ENCODE data around the gene ITSN1.
A peak's percentile ranks its signal among the peaks of the same experiment; 100 is the strongest.
"Not testable (repeated sequence)": the region's sequence is repeated elsewhere in the genome, so short reads cannot be mapped to it uniquely, and the experiment has no call there.

ITSN1 gene

GRCh38 chr21:33651965-33652680 is 9.8 kb downstream of the ITSN1 start:
- no peak for DNase-seq (ENCODE audit: low read depth)

- DNase-seq (ENCODE audit: low read depth) = no peak
These were observed 12.1 kb downstream of the ITSN1 start for GRCh38 chr21:33654412-33654811.

GRCh38 chr21:33655588-33656221 is 13.4 kb downstream of the ITSN1 start:
- DNase-seq (ENCODE audit: low read depth) = peak; percentile 97

GRCh38 chr21:33657124-33657820 is 15.0 kb downstream of the ITSN1 start:
- no peak for DNase-seq (ENCODE audit: low read depth)

- DNase-seq (ENCODE audit: low read depth) = no peak
These were observed 16.7 kb downstream of the ITSN1 start for GRCh38 chr21:33658919-33659567.

GRCh38 chr21:33659568-33659949 is 17.3 kb downstream of the ITSN1 start:
- DNase-seq (ENCODE audit: low read depth) = no peak

- no peak for DNase-seq (ENCODE audit: low read depth)
These were observed 18.1 kb downstream of the ITSN1 start for GRCh38 chr21:33660406-33660805.

- DNase-seq (ENCODE audit: low read depth) = peak; percentile 62
These were observed 18.8 kb downstream of the ITSN1 start for GRCh38 chr21:33661146-33661545.

- no peak for DNase-seq (ENCODE audit: low read depth)
These were observed 19.7 kb downstream of the ITSN1 start for GRCh38 chr21:33662046-33662445.

GRCh38 chr21:33663241-33663640 is 20.9 kb downstream of the ITSN1 start:
- DNase-seq (ENCODE audit: low read depth) = no peak

GRCh38 chr21:33664135-33664534 is 21.8 kb downstream of the ITSN1 start:
- DNase-seq (ENCODE audit: low read depth) = no peak

GRCh38 chr21:33666153-33666552 is 23.9 kb downstream of the ITSN1 start:
- no peak for DNase-seq (ENCODE audit: low read depth)

- no peak for DNase-seq (ENCODE audit: low read depth)
These were observed 25.3 kb downstream of the ITSN1 start for GRCh38 chr21:33667636-33668035.

GRCh38 chr21:33668180-33668579 is 25.9 kb downstream of the ITSN1 start:
- DNase-seq (ENCODE audit: low read depth) = peak; percentile 42

GRCh38 chr21:33668620-33669019 is 26.3 kb downstream of the ITSN1 start:
- no peak for DNase-seq (ENCODE audit: low read depth)

GRCh38 chr21:33670076-33670978 is 28.0 kb downstream of the ITSN1 start:
- peak; percentile 37 for DNase-seq (ENCODE audit: low read depth)

- no peak for DNase-seq (ENCODE audit: low read depth)
These were observed 31.2 kb downstream of the ITSN1 start for GRCh38 chr21:33673473-33673872.

- DNase-seq (ENCODE audit: low read depth) = no peak
These were observed 31.9 kb downstream of the ITSN1 start for GRCh38 chr21:33674226-33674625.

GRCh38 chr21:33676666-33677065 is 34.4 kb downstream of the ITSN1 start:
- DNase-seq (ENCODE audit: low read depth) = not testable (repeated sequence)

GRCh38 chr21:33677450-33677849 is 35.1 kb downstream of the ITSN1 start:
- DNase-seq (ENCODE audit: low read depth) = no peak

GRCh38 chr21:33680870-33681269 is 38.6 kb downstream of the ITSN1 start:
- no peak for DNase-seq (ENCODE audit: low read depth)

Measured in ELR (cell line).